ENCODE data around the gene NAA35. TPM values are rescaled to one million over a fixed set of nuclear protein-coding genes. Genes with fewer than 3 reads are reported as not detected.
"Not testable (repeated sequence)": the region's sequence is repeated elsewhere in the genome, so short reads cannot be mapped to it uniquely, and the experiment has no call there.

The NAA35 gene
- total RNA-seq, 2 experiments from 2014 or later = 23.0 to 24.3 TPM

GRCh38 chr9:85927076-85927475, 13.9 kb upstream of the NAA35 start:
- H3K4me3 Mint-ChIP-seq = no peak overlapping the region
- no peak for DNase-seq
- H3K27ac Mint-ChIP-seq = no peak overlapping the region
- no peaks in the 10 kb centered on the region for H3K36me3 Mint-ChIP-seq
- H3K27me3 Mint-ChIP-seq = peaks cover 2% of the 10 kb centered on the region
- H3K9me3 Mint-ChIP-seq = no peaks in the 10 kb centered on the region
- CTCF ChIA-PET = interaction anchor here (0.6 kb wide), 1 partner anchor 1147 kb away, joined by 3 read pairs; no protein-coding TSS in a partner anchor
- H3K4me1 Mint-ChIP-seq (ENCODE audit: low read depth) = no peaks in the 10 kb centered on the region
- intact Hi-C loops (cut with micrococcal nuclease) = no loop called here
- POLR2A ChIA-PET = no interaction called here

DNA sequence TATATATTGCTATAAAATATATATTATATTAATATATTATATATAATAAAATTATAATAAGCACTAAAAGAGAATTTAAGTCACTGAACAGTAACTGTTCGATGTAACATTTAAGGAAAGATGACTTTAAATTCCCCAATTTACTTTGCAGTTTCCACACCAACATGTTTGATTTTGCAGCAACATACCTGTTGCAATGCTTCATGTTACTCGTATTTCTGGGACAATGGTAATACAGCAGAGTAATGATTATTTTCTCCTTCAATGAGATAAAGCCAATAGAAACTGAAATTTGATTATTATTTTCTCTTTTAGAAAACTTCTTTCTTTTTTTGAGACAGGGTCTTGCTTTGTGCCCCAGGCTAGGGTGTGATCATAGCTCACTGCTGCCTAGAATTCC, 9.5 kb upstream of the NAA35 start:
- H3K27ac Mint-ChIP-seq = no peak overlapping the region
- peaks cover 2% of the 10 kb centered on the region for H3K27me3 Mint-ChIP-seq
- no peak overlapping the region for H3K4me3 Mint-ChIP-seq
- no peaks in the 10 kb centered on the region for H3K36me3 Mint-ChIP-seq
- DNase-seq = no peak
- no peaks in the 10 kb centered on the region for H3K4me1 Mint-ChIP-seq (ENCODE audit: low read depth)
- ChIA-PET POLR2A (no interaction called here), CTCF (no interaction called here)
- no peaks in the 10 kb centered on the region for H3K9me3 Mint-ChIP-seq
- intact Hi-C loops (cut with micrococcal nuclease) = no loop called here

GRCh38 chr9:85935950-85936349, 5.0 kb upstream of the NAA35 start:
- DNase-seq; H3K9me3 Mint-ChIP-seq; POLR2A ChIA-PET; H3K36me3 Mint-ChIP-seq; H3K27ac Mint-ChIP-seq; intact Hi-C loops (cut with micrococcal nuclease); H3K4me1 Mint-ChIP-seq (ENCODE audit: low read depth); H3K27me3 Mint-ChIP-seq; H3K4me3 Mint-ChIP-seq; CTCF ChIA-PET: not testable (repeated sequence)

DNA sequence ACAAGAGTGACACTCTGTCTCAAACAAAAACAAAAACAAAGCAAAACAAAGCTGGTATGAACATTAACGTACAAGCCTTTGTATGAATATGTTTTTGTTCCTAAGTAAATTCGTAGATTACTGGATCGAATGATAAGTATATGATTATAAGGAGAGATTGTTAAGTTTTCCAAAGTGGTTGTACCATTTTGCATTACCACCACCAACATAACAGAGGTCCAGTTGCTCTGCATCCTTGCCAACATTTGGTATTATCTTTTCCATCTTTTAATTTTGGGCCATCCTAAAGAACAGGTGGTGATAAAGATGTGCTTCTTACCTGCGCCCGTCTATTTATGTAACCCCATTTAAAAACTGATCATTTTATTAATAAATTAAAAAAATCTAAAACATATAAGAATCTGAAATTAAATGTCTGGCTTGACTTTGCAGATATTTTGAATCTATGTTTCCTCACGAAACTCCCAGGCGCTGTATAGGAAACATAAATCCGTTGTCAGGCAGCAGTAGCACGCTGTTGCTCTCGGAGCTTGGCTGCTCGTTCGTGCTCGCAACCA, 593 bp upstream of the NAA35 start:
- CTCF ChIA-PET = no interaction called here
- Mint-ChIP-seq H3K9me3 (no peaks in the 10 kb centered on the region), H3K4me3 (no peak overlapping the region), H3K4me1 (ENCODE audit: low read depth) (peaks cover 15% of the 10 kb centered on the region), H3K27ac (peak overlapping the region; percentile 96), H3K36me3 (peaks cover 7% of the 10 kb centered on the region), H3K27me3 (no peaks in the 10 kb centered on the region)
- POLR2A ChIA-PET = interaction anchor here (0.8 to 1.4 kb wide), 2 partner anchors 342 to 410 kb away, joined by 3 read pairs; partner anchors contain the start of gene ISCA1
- DNase-seq = no peak
- intact Hi-C loops (cut with micrococcal nuclease) = loop anchor here (1.0 to 5.0 kb wide), 4 partner anchors 136 to 1007 kb away; partner anchors contain the start of gene GAS1

DNA sequence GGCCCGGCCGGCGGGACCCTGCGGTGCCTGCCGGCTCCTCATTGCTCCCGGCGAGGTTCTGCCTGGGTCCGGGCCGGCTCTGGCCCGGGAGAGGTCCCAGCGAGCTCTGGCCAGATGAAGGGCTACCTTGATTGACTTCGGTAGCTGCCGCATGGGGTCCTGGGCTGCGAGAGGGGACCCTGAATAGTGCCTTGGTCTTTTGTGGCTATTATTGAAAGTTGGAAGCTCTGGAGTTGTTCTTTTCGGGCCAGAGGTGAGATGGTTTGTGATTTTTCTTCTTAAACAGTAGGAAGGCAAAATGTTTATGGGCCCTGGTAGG, 635 bp downstream of the NAA35 start:
- Mint-ChIP-seq H3K27me3 (no peaks in the 10 kb centered on the region), H3K27ac (peak overlapping the region; percentile 96), H3K36me3 (peaks cover 13% of the 10 kb centered on the region), H3K4me1 (ENCODE audit: low read depth) (peaks cover 19% of the 10 kb centered on the region), H3K9me3 (no peaks in the 10 kb centered on the region), H3K4me3 (no peak overlapping the region)
- ChIA-PET POLR2A (interaction anchor here (0.6 kb wide), 1 partner anchor 278 kb away, joined by 3 read pairs; no protein-coding TSS in a partner anchor), CTCF (no interaction called here)
- intact Hi-C loops (cut with micrococcal nuclease) = loop anchor here (1.0 to 5.0 kb wide), 5 partner anchors 137 to 1006 kb away; partner anchors contain the start of genes GAS1 and ISCA1
- no peak for DNase-seq

- DNase-seq = no peak
- intact Hi-C loops (cut with micrococcal nuclease) = loop anchor here (1.0 to 5.0 kb wide), 5 partner anchors 137 to 1005 kb away; partner anchors contain the start of genes GAS1 and ISCA1
Measured at GRCh38 chr9:85941966-85942912, 1.3 kb downstream of the NAA35 start.

GRCh38 chr9:85942913-85943709, 2.2 kb downstream of the NAA35 start:
- Mint-ChIP-seq H3K36me3 (peaks cover 18% of the 10 kb centered on the region), H3K27ac (no peak overlapping the region), H3K4me3 (no peak overlapping the region), H3K27me3 (no peaks in the 10 kb centered on the region), H3K9me3 (no peaks in the 10 kb centered on the region), H3K4me1 (ENCODE audit: low read depth) (peaks cover 29% of the 10 kb centered on the region)
- intact Hi-C loops (cut with micrococcal nuclease) = loop anchor here (5.0 kb wide), 1 partner anchor 1004 kb away; the partner anchor contains the start of gene GAS1
- CTCF ChIA-PET = interaction anchor here (1.0 kb wide), 1 partner anchor 333 kb away, joined by 3 read pairs; no protein-coding TSS in a partner anchor
- DNase-seq = no peak
- POLR2A ChIA-PET = no interaction called here

More at GRCh38 chr9:85941966-85942912, 1.3 kb downstream of the NAA35 start:
- ChIA-PET CTCF (interaction anchor here (1.0 kb wide), 1 partner anchor 332 kb away, joined by 3 read pairs; no protein-coding TSS in a partner anchor), POLR2A (interaction anchor here (0.6 kb wide), 1 partner anchor 278 kb away, joined by 3 read pairs; no protein-coding TSS in a partner anchor)
- H3K9me3 Mint-ChIP-seq = no peaks in the 10 kb centered on the region
- no peak overlapping the region for H3K4me3 Mint-ChIP-seq
- peaks cover 15% of the 10 kb centered on the region for H3K36me3 Mint-ChIP-seq
- H3K4me1 Mint-ChIP-seq (ENCODE audit: low read depth) = peaks cover 24% of the 10 kb centered on the region
- H3K27me3 Mint-ChIP-seq = no peaks in the 10 kb centered on the region
- H3K27ac Mint-ChIP-seq = peak overlapping the region; percentile 96

DNA sequence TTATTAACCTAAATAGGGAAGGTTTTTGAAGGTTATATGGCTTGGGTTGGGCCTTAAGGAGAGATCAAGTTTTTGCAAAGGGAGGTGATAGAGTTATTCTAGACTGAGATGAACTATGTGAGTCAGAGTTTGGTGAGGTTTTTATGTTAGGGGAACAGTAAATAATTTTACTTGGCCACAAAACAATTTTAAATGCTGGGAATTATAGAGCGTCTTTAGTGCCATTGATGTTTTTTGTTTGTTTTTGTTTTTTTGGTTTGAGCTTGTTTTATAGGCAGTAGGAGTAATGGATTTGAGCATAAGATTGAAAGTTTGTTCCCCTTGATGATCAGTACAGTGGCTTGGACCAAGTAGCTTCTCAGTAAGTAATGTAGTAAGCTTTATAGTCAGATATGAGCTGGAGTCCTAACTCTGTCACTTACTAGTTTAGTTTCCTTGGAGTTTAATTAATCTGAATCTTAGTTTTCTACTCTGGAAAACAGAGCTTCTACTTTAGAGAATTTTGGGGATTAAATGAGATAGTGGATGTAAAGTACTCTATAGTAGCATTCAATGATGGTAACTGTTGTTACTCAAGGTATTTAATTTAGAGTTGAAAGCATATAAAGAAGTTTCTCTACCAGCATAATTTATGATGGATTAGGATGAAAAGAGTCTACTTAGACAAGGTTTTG, 2.9 kb downstream of the NAA35 start:
- Mint-ChIP-seq H3K4me1 (ENCODE audit: low read depth) (peaks cover 33% of the 10 kb centered on the region), H3K9me3 (no peaks in the 10 kb centered on the region), H3K27ac (no peak overlapping the region), H3K36me3 (peaks cover 21% of the 10 kb centered on the region), H3K4me3 (no peak overlapping the region), H3K27me3 (no peaks in the 10 kb centered on the region)
- ChIA-PET POLR2A (no interaction called here), CTCF (no interaction called here)
- no peak for DNase-seq
- intact Hi-C loops (cut with micrococcal nuclease) = loop anchor here (5.0 kb wide), 1 partner anchor 1003 kb away; the partner anchor contains the start of gene GAS1

DNA sequence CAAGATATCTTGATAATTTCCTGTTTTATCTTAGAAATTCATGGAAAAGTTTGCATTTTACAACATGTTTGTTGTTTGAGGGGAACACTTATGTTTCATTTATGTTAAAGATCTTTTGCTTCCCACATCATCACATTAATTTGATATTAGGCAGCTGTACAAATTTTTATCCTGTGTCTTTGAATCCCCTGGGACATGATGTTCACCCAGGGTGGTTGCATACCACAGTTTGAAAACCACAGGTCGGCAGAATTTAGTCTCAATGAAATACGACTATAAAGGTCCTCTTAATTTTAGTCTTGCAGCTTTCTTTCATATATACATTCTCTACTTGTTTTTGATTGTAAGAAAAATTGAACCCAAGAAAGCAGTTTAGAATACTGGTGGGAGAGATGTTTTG, 3.7 kb downstream of the NAA35 start:
- no peak for DNase-seq
- H3K9me3 Mint-ChIP-seq = no peaks in the 10 kb centered on the region
- peaks cover 26% of the 10 kb centered on the region for H3K36me3 Mint-ChIP-seq
- ChIA-PET CTCF (no interaction called here), POLR2A (no interaction called here)
- no peak overlapping the region for H3K27ac Mint-ChIP-seq
- no peak overlapping the region for H3K4me3 Mint-ChIP-seq
- intact Hi-C loops (cut with micrococcal nuclease) = loop anchor here (5.0 kb wide), 1 partner anchor 1003 kb away; the partner anchor contains the start of gene GAS1
- H3K27me3 Mint-ChIP-seq = no peaks in the 10 kb centered on the region
- peaks cover 36% of the 10 kb centered on the region for H3K4me1 Mint-ChIP-seq (ENCODE audit: low read depth)

GRCh38 chr9:85949586-85950335, 8.8 kb downstream of the NAA35 start:
- ChIA-PET CTCF (no interaction called here), POLR2A (no interaction called here)
- Mint-ChIP-seq H3K4me3 (no peak overlapping the region), H3K27me3 (no peaks in the 10 kb centered on the region), H3K27ac (peak overlapping the region; percentile 38), H3K9me3 (no peaks in the 10 kb centered on the region), H3K4me1 (ENCODE audit: low read depth) (peaks cover 32% of the 10 kb centered on the region), H3K36me3 (peaks cover 40% of the 10 kb centered on the region)
- DNase-seq = no peak
- intact Hi-C loops (cut with micrococcal nuclease) = no loop called here

DNA sequence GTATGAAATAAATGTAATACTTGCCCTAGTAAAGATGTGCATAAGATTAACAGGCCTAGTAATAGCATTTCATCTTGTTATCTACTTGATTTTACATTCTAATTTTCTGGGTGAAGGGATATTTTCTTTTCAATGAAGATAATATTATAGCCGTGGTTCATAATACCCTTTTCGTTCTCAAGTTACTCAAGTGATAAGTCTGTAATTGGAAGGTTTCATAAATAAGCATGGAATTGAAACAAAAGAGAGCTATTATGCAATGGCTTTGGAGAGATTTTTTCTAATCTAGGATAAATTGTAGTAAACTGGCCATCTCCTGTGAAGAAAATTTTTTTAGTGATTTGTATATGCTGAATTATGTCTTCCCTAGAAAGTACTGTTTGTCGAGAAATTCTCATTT, 19.0 kb downstream of the NAA35 start:
- DNase-seq = no peak
- ChIA-PET POLR2A (no interaction called here), CTCF (no interaction called here)
- Mint-ChIP-seq H3K27me3 (no peaks in the 10 kb centered on the region), H3K36me3 (peaks cover 29% of the 10 kb centered on the region), H3K4me1 (ENCODE audit: low read depth) (peaks cover 3% of the 10 kb centered on the region), H3K4me3 (no peak overlapping the region), H3K27ac (no peak overlapping the region), H3K9me3 (no peaks in the 10 kb centered on the region)
- intact Hi-C loops (cut with micrococcal nuclease) = no loop called here
